A673 (cell line): ENCODE results near the gene FBLN1. TPM values are rescaled to one million over a fixed set of nuclear protein-coding genes. Genes with fewer than 3 reads are reported as not detected.

Experiments
- BruUV-seq: library from RNA; stranded (reverse); fragments of 400-500 nt; replicated peaks from 2 replicates; lab custom pipeline; 2021; lab: Mats Ljungman, UMichigan
- CTCF ChIA-PET: fragments of 300-600 bp; sonication (Branson Sonifier 250); formaldehyde crosslinking; loops from one replicate; lab custom pipeline; 2022; ENCODE audit warnings: antibody characterized with exemption; lab: Charles Lee
- POLR2A ChIA-PET: fragments of 300-600 bp; sonication (Branson Sonifier 250); formaldehyde crosslinking; loops from one replicate; lab custom pipeline; 2022; ENCODE audit warnings: antibody characterized with exemption; ENCODE audit not compliant: low non-redundant PET; lab: Charles Lee
- DNase-seq: peaks from one replicate; pipeline ENCODE4 v3.0.0-alpha.2; 2015; ENCODE audit warnings: low spot score
- H3K27ac ChIP-seq: fragments of 200-600 bp; sonication (generic); 2 replicates; pipeline ENCODE4 v1.5.1; 2016; ENCODE audit warnings: mixed run types, low read depth, mild to moderate bottlenecking, mixed read lengths, antibody characterized with exemption, low read length; ENCODE audit not compliant: poor library complexity, severe bottlenecking
- H3K27me3 ChIP-seq: fragments of 200-600 bp; sonication (generic); replicated peaks from 2 replicates; pipeline ENCODE4 v1.6.1; 2017; ENCODE audit warnings: mixed run types, low read depth, mild to moderate bottlenecking, mixed read lengths, antibody characterized with exemption, low read length; ENCODE audit not compliant: insufficient read depth, poor library complexity
- H3K36me3 ChIP-seq: fragments of 200-600 bp; sonication (generic); 2 replicates; pipeline ENCODE4 v1.6.1; 2016; ENCODE audit warnings: mixed run types, mild to moderate bottlenecking, mixed read lengths, antibody characterized with exemption, low read length; ENCODE audit not compliant: insufficient read depth, poor library complexity, severe bottlenecking
- H3K4me1 ChIP-seq: fragments of 200-600 bp; sonication (generic); 2 replicates; pipeline ENCODE4 v1.6.1; 2017; ENCODE audit warnings: mixed run types, mild to moderate bottlenecking, mixed read lengths, antibody characterized with exemption, low read length; ENCODE audit not compliant: insufficient read depth, poor library complexity, severe bottlenecking
- H3K4me3 ChIP-seq: fragments of 200-600 bp; sonication (generic); 2 replicates; pipeline ENCODE4 v1.5.1; 2016; ENCODE audit warnings: low read depth, mixed run types, mild to moderate bottlenecking, mixed read lengths, low read length; ENCODE audit not compliant: poor library complexity, severe bottlenecking
- H3K9me3 ChIP-seq: fragments of 200-600 bp; sonication (generic); 2 replicates; pipeline ENCODE4 v1.6.1; 2016; ENCODE audit warnings: mixed run types, low read depth, mild to moderate bottlenecking, mixed read lengths, antibody characterized with exemption, low read length; ENCODE audit not compliant: poor library complexity, severe bottlenecking
- CTCF ChIP-seq: fragments of 300-800, 200-600 bp; sonication (generic); conservative IDR thresholded peaks from 2 replicates; pipeline ENCODE4 v1.5.1; 2017; ENCODE audit warnings: low read depth, mild to moderate bottlenecking, antibody characterized with exemption, low read length, moderate library complexity, mixed read lengths
- EZH2 ChIP-seq: fragments of 200-600 bp; sonication (generic); IDR thresholded peaks from 2 replicates; pipeline ENCODE4 v1.6.1; 2017; ENCODE audit warnings: borderline replicate concordance, low read depth, mild to moderate bottlenecking, mixed read lengths, antibody characterized with exemption, low read length; ENCODE audit not compliant: poor library complexity, severe bottlenecking
- intact Hi-C: fragments of 100-400 bp; cut with micrococcal nuclease; formaldehyde crosslinking; loops from one replicate; pipeline ENCODE4 v1.10.0; 2022; ENCODE audit not compliant: unreplicated experiment
- total RNA-seq: library from RNA; stranded (reverse); gene quantifications from 2 replicates; pipeline ENCODE4 v1.2.3, GENCODE V29; 2021

Gene FBLN1
- total RNA-seq, 1 experiment from 2014 or later, result 96.4 TPM

- Histone ChIP-seq H3K27me3 (no peaks in the 10 kb centered on the region), H3K9me3 (no peaks in the 10 kb centered on the region), H3K4me3 (no peak overlapping the region), H3K4me1 (no peaks in the 10 kb centered on the region), H3K36me3 (no peaks in the 10 kb centered on the region), H3K27ac (no peak overlapping the region)
- intact Hi-C loops, result no loop called here
- no peak for DNase-seq
- no peak for TF ChIP-seq EZH2
- TF ChIP-seq CTCF, result no peak
- ChIA-PET CTCF (no interaction called here), POLR2A (no interaction called here)
- no TSS peak for BruUV-seq
Observed at GRCh38 chr22:45582236-45582954, 79.7 kb downstream of the FBLN1 start.

GRCh38 chr22:45582955-45583320 lies 80.3 kb downstream of the FBLN1 start:
- BruUV-seq, result no TSS peak
- DNase-seq, result no peak
- TF ChIP-seq CTCF, result no peak
- H3K9me3 ChIP-seq, result no peaks in the 10 kb centered on the region
- intact Hi-C loops, result no loop called here
- no peaks in the 10 kb centered on the region for H3K27me3 ChIP-seq
- no peak overlapping the region for H3K27ac ChIP-seq
- H3K36me3 ChIP-seq, result no peaks in the 10 kb centered on the region
- ChIA-PET POLR2A (no interaction called here), CTCF (no interaction called here)
- H3K4me3 ChIP-seq, result no peak overlapping the region
- no peaks in the 10 kb centered on the region for H3K4me1 ChIP-seq

GRCh38 chr22:45583504-45583903 lies 80.8 kb downstream of the FBLN1 start:
- Histone ChIP-seq H3K27me3 (no peaks in the 10 kb centered on the region), H3K4me1 (no peaks in the 10 kb centered on the region), H3K4me3 (no peak overlapping the region), H3K9me3 (no peaks in the 10 kb centered on the region), H3K27ac (no peak overlapping the region), H3K36me3 (no peaks in the 10 kb centered on the region)
- intact Hi-C loops, result no loop called here
- DNase-seq, result no peak
- TF ChIP-seq EZH2 (no peak), CTCF (no peak)
- ChIA-PET CTCF (no interaction called here), POLR2A (no interaction called here)
- no TSS peak for BruUV-seq
